Body of pancreas (tissue), 4 donors: ENCODE results near the gene MR1.

Source experiments
- CTCF ChIP-seq, 7 experiments: fragments of 450-650 bp in 4 of 7; fragments of 200-600 bp in 3 of 7; sonication (generic) in 3 of 7; IDR thresholded peaks; one replicate each; pipeline ENCODE4 v1.5.1; 2016 to 2019; ENCODE audit warnings: antibody characterized with exemption in 7 of 7
- POLR2A ChIP-seq, 3 donors: fragments of 450-650 bp; IDR thresholded peaks; one replicate each; pipeline ENCODE4 v1.6.1; 2016; ENCODE audit warnings: antibody characterized with exemption in 3 of 3, mild to moderate bottlenecking in 2 of 3

GRCh38 chr1:181084606-181084969 is 50.8 kb downstream of the MR1 start:
- no peak for TF ChIP-seq CTCF (IDR thresholded peaks at IDR 0.05)
- TF ChIP-seq POLR2A (IDR thresholded peaks at IDR 0.05), result no peak
